ENCODE data around the gene COPZ2. TPM values are rescaled to one million over a fixed set of nuclear protein-coding genes. Genes with fewer than 3 reads are reported as not detected.

Gene COPZ2
- total RNA-seq, 2 experiments from 2014 or later, result 0.47 to 0.88 TPM

- intact Hi-C loops (cut with DNase I, micrococcal nuclease), result loop anchor here in 1 of 2 experiments (5.0 kb wide), 1 partner anchor 415 kb away; no protein-coding TSS in a partner anchor
- Mint-ChIP-seq H3K4me1 (ENCODE audit: low read depth) (no peaks in the 10 kb centered on the region), H3K4me3 (no peak overlapping the region), H3K27me3 (no peaks in the 10 kb centered on the region), H3K36me3 (ENCODE audit: low read depth) (peaks cover 63% of the 10 kb centered on the region), H3K27ac (no peak overlapping the region), H3K9me3 (no peaks in the 10 kb centered on the region)
- ATAC-seq (ENCODE audit: poor library complexity), result no peak
- H3K4me1 ChIP-seq (ENCODE audit: insufficient read depth, low read length), result no peaks in the 10 kb centered on the region
- CTCF ChIA-PET, result interaction anchor here (0.7 to 2.2 kb wide), 3 partner anchors 8 to 41 kb away, joined by 4 to 14 read pairs (median 8); partner anchors contain the start of gene COPZ2
- peaks cover 60% of the 10 kb centered on the region for H3K36me3 ChIP-seq (ENCODE audit: insufficient read depth, low read length)
- no peak for DNase-seq
- TF ChIP-seq, protein P1, sequence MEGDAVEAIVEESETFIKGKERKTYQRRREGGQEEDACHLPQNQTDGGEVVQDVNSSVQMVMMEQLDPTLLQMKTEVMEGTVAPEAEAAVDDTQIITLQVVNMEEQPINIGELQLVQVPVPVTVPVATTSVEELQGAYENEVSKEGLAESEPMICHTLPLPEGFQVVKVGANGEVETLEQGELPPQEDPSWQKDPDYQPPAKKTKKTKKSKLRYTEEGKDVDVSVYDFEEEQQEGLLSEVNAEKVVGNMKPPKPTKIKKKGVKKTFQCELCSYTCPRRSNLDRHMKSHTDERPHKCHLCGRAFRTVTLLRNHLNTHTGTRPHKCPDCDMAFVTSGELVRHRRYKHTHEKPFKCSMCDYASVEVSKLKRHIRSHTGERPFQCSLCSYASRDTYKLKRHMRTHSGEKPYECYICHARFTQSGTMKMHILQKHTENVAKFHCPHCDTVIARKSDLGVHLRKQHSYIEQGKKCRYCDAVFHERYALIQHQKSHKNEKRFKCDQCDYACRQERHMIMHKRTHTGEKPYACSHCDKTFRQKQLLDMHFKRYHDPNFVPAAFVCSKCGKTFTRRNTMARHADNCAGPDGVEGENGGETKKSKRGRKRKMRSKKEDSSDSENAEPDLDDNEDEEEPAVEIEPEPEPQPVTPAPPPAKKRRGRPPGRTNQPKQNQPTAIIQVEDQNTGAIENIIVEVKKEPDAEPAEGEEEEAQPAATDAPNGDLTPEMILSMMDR (IDR thresholded peaks at IDR 0.05), result no peak
- POLR2A ChIA-PET, result interaction anchor here (0.8 kb wide), 1 partner anchor 20 kb away, joined by 3 read pairs; no protein-coding TSS in a partner anchor
- H3K9me3 ChIP-seq (ENCODE audit: control insufficient read depth in 1 of 2, insufficient read depth in 1 of 2, low read length in 2 of 2), result no peaks in the 10 kb centered on the region
- no peak overlapping the region for H3K27ac ChIP-seq (ENCODE audit: low read depth in 1 of 2, low read length in 2 of 2)
- no peaks in the 10 kb centered on the region for H3K27me3 ChIP-seq (ENCODE audit: control insufficient read depth in 1 of 2, insufficient read depth in 2 of 2, low read length in 2 of 2)
- H3K4me3 ChIP-seq (ENCODE audit: low read length), result no peak overlapping the region
Observed at GRCh38 chr17:48067245-48067644, 29.6 kb upstream of the COPZ2 start.

DNA sequence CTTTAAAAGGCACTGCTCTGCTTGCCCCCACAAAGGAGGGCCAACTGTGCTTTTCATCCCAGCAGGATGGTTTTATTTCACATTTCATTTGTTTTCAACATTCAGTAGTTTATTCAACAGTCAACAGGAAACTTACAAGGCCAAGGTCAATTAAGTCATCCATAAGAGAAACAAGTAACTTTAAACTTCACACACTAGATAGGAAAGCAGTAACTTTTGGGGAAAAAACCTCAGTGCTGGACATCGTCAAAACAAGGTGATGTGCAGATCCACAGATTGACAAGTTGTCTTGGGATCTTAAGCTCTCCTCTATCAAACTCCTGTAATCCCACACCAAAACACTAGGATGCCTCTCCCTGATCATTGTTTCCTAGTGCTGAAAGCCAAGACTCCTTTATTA is 29.1 kb upstream of the COPZ2 start:
- Histone ChIP-seq H3K9me3 (ENCODE audit: control insufficient read depth in 1 of 2, insufficient read depth in 1 of 2, low read length in 2 of 2) (no peaks in the 10 kb centered on the region), H3K27me3 (ENCODE audit: control insufficient read depth in 1 of 2, insufficient read depth in 2 of 2, low read length in 2 of 2) (no peaks in the 10 kb centered on the region), H3K4me3 (ENCODE audit: low read length) (no peak overlapping the region), H3K4me1 (ENCODE audit: insufficient read depth, low read length) (no peaks in the 10 kb centered on the region), H3K27ac (ENCODE audit: low read depth in 1 of 2, low read length in 2 of 2) (no peak overlapping the region), H3K36me3 (ENCODE audit: insufficient read depth, low read length) (peaks cover 65% of the 10 kb centered on the region)
- Mint-ChIP-seq H3K4me1 (ENCODE audit: low read depth) (no peaks in the 10 kb centered on the region), H3K9me3 (no peaks in the 10 kb centered on the region), H3K27ac (no peak overlapping the region), H3K27me3 (no peaks in the 10 kb centered on the region), H3K36me3 (ENCODE audit: low read depth) (peaks cover 68% of the 10 kb centered on the region), H3K4me3 (no peak overlapping the region)
- POLR2A ChIA-PET, result interaction anchor here (0.8 kb wide), 1 partner anchor 19 kb away, joined by 3 read pairs; no protein-coding TSS in a partner anchor
- intact Hi-C loops (cut with DNase I, micrococcal nuclease), result loop anchor here in 1 of 2 experiments (5.0 kb wide), 1 partner anchor 416 kb away; no protein-coding TSS in a partner anchor
- DNase-seq, result no peak
- TF ChIP-seq, protein P1 (IDR thresholded peaks at IDR 0.05), result no peak
- ATAC-seq (ENCODE audit: poor library complexity), result no peak
- CTCF ChIA-PET, result interaction anchor here (0.7 to 2.2 kb wide), 3 partner anchors 9 to 41 kb away, joined by 4 to 14 read pairs (median 8); partner anchors contain the start of gene COPZ2

- H3K4me1 Mint-ChIP-seq (ENCODE audit: low read depth), result no peaks in the 10 kb centered on the region
- no peak for DNase-seq
- H3K27ac Mint-ChIP-seq, result no peak overlapping the region
- intact Hi-C loops (cut with DNase I, micrococcal nuclease), result loop anchor here in 1 of 2 experiments (5.0 kb wide), 1 partner anchor 416 kb away; no protein-coding TSS in a partner anchor
- POLR2A ChIA-PET, result interaction anchor here (0.8 kb wide), 1 partner anchor 19 kb away, joined by 3 read pairs; no protein-coding TSS in a partner anchor
- H3K36me3 ChIP-seq (ENCODE audit: insufficient read depth, low read length), result peaks cover 64% of the 10 kb centered on the region
- no peak overlapping the region for H3K27ac ChIP-seq (ENCODE audit: low read depth in 1 of 2, low read length in 2 of 2)
- no peaks in the 10 kb centered on the region for H3K9me3 ChIP-seq (ENCODE audit: control insufficient read depth in 1 of 2, insufficient read depth in 1 of 2, low read length in 2 of 2)
- H3K27me3 Mint-ChIP-seq, result no peaks in the 10 kb centered on the region
- CTCF ChIA-PET, result no interaction called here
- peaks cover 68% of the 10 kb centered on the region for H3K36me3 Mint-ChIP-seq (ENCODE audit: low read depth)
- no peaks in the 10 kb centered on the region for H3K27me3 ChIP-seq (ENCODE audit: control insufficient read depth in 1 of 2, insufficient read depth in 2 of 2, low read length in 2 of 2)
- no peak for ATAC-seq (ENCODE audit: poor library complexity)
- H3K4me3 Mint-ChIP-seq, result no peak overlapping the region
- TF ChIP-seq, protein P1 (IDR thresholded peaks at IDR 0.05), result no peak
- H3K4me3 ChIP-seq (ENCODE audit: low read length), result no peak overlapping the region
- H3K9me3 Mint-ChIP-seq, result no peaks in the 10 kb centered on the region
- no peaks in the 10 kb centered on the region for H3K4me1 ChIP-seq (ENCODE audit: insufficient read depth, low read length)
Observed at GRCh38 chr17:48066192-48066591, 28.6 kb upstream of the COPZ2 start.

Measured in CD4-positive, alpha-beta T cell (primary cell).